Mesendoderm (in vitro differentiated cells): ENCODE results near the gene NKD1.

ENCODE experiments used
- DNase-seq: peaks from one replicate; pipeline ENCODE4 v3.0.0; 2013
- H2AK5ac ChIP-seq: 2 replicates; pipeline ENCODE4 v1.6.1; 2013; ENCODE audit warnings: low read length, inconsistent platforms
- H2BK120ac ChIP-seq: 2 replicates; pipeline ENCODE4 v1.6.1; 2013; ENCODE audit warnings: low read depth, mild to moderate bottlenecking, low read length, moderate library complexity, mixed read lengths
- H2BK15ac ChIP-seq: replicated peaks from 2 replicates; pipeline ENCODE4 v1.6.1; 2013; ENCODE audit warnings: low read depth, mild to moderate bottlenecking, moderate library complexity
- H2BK5ac ChIP-seq: 2 replicates; pipeline ENCODE4 v1.6.1; 2013; ENCODE audit warnings: low read length, inconsistent platforms
- H3K18ac ChIP-seq: 2 replicates; pipeline ENCODE4 v1.6.1; 2013; ENCODE audit warnings: mild to moderate bottlenecking, low read length, mixed read lengths
- H3K23ac ChIP-seq: one replicate; pipeline ENCODE4 v1.6.1; 2013; ENCODE audit warnings: low read length
- H3K27ac ChIP-seq: 2 replicates; pipeline ENCODE4 v1.5.1; 2013; ENCODE audit warnings: low read depth, mild to moderate bottlenecking, inconsistent platforms, low read length, moderate library complexity
- H3K27me3 ChIP-seq: 2 replicates; pipeline ENCODE4 v1.6.1; 2013; ENCODE audit warnings: low read length, control low read depth, mild to moderate bottlenecking, inconsistent platforms; ENCODE audit not compliant: insufficient read depth, poor library complexity
- H3K36me3 ChIP-seq: 2 replicates; pipeline ENCODE4 v1.6.1; 2013; ENCODE audit warnings: low read length, inconsistent platforms; ENCODE audit not compliant: control insufficient read depth, insufficient read depth
- H3K4ac ChIP-seq: one replicate; pipeline ENCODE4 v1.6.1; 2013; ENCODE audit warnings: low read depth, mild to moderate bottlenecking, low read length, moderate library complexity
- H3K4me1 ChIP-seq: 2 replicates; pipeline ENCODE4 v1.6.1; 2013; ENCODE audit warnings: low read depth, low read length, inconsistent platforms; ENCODE audit not compliant: control insufficient read depth
- H3K4me2 ChIP-seq: 2 replicates; pipeline ENCODE4 v1.6.1; 2013; ENCODE audit warnings: low read length
- H3K4me3 ChIP-seq: 2 replicates; pipeline ENCODE4 v1.5.1; 2013; ENCODE audit warnings: mild to moderate bottlenecking, low read length
- H3K56ac ChIP-seq: one replicate; pipeline ENCODE4 v1.6.1; 2013; ENCODE audit warnings: low read length
- H3K79me1 ChIP-seq: 2 replicates; pipeline ENCODE4 v1.6.1; 2013; ENCODE audit warnings: low read length, inconsistent platforms
- H3K79me2 ChIP-seq: 2 replicates; pipeline ENCODE4 v1.6.1; 2013; ENCODE audit warnings: mild to moderate bottlenecking, low read length; ENCODE audit not compliant: control insufficient read depth, insufficient read depth
- H3K9ac ChIP-seq: 2 replicates; pipeline ENCODE4 v1.6.1; 2013; ENCODE audit warnings: low read length, inconsistent platforms
- H4K5ac ChIP-seq: one replicate; pipeline ENCODE4 v1.6.1; 2013; ENCODE audit warnings: low read length
- H4K8ac ChIP-seq: one replicate; pipeline ENCODE4 v1.6.1; 2013; ENCODE audit warnings: low read depth, mild to moderate bottlenecking, control low read depth, low read length, moderate library complexity
- WGBS: extraction: QIAGEN DNeasy Blood & Tissue Kit; methylation state at CpG from one replicate; pipeline ENCODE4 v1.1.7; 2013; ENCODE audit warnings: low lambda C conversion rate, missing lambda C conversion rate; ENCODE audit not compliant: insufficient coverage; ENCODE audit errors: extremely low coverage; 5-methylcytosine and 5-hydroxymethylcytosine counted together

Gene NKD1

DNA sequence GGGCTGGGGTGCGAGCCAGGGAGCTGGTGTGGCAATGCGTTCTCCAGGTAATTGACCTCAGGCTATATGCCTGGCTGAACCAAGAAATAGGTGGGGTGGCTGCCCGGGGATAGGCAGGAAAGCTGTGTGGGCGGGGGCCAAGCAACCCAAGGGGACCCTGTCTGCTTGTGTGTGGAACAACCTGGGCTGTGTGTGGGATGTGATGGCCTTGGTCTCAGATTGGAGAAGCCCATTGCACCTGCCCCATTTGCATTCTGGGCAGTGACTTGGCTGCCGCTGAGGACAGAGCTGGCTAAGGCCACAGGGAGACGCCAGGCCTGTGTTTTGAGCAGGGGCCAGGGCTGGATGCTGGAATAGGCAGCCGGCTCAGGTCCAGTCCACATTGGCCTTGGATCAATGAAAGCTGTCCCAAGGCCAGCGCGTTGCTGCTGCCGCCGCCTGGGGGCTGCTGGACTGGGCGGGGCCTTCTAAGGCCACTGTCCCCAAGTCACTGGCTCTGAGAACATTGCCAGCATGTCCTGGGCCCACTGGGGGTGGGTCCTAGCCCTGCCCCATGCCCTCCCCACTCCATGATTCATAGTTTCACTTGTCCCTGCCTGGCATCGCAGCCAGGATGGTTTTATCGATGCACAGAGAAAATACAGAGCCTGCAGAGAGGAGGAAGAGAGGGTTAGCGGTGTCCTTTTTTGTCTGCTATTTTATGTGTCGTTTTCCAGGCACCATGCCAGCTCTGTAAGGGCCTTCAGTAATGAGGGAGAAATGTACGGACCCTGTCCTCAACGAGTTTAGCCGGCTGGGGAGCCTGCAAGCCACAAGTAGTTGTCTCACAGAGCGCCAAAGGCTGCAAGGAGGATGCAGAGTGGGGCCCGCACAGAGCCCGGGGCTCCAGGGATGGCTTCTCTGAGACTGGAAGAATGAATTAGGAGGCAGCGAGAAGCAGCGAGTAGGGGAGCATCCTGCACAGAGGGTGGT is 43.9 kb downstream of the NKD1 start:
- Histone ChIP-seq H3K23ac (no peak overlapping the region), H3K27ac (no peak overlapping the region), H3K18ac (no peak overlapping the region), H2AK5ac (no peak overlapping the region), H3K56ac (no peak overlapping the region), H3K4me1 (peaks cover 6% of the 10 kb centered on the region), H3K79me1 (peaks cover 7% of the 10 kb centered on the region), H2BK5ac (no peak overlapping the region), H3K4me2 (no peak overlapping the region), H2BK15ac (no peak overlapping the region), H3K4ac (no peak overlapping the region), H4K5ac (no peak overlapping the region), H3K9ac (no peak overlapping the region), H4K8ac (no peak overlapping the region), H3K4me3 (no peak overlapping the region), H2BK120ac (no peak overlapping the region), H3K27me3 (no peaks in the 10 kb centered on the region), H3K79me2 (no peaks in the 10 kb centered on the region), H3K36me3 (no peaks in the 10 kb centered on the region)
- no peak for DNase-seq
- WGBS: no CpG with 5 or more reads among the region's 24 CpGs

DNA sequence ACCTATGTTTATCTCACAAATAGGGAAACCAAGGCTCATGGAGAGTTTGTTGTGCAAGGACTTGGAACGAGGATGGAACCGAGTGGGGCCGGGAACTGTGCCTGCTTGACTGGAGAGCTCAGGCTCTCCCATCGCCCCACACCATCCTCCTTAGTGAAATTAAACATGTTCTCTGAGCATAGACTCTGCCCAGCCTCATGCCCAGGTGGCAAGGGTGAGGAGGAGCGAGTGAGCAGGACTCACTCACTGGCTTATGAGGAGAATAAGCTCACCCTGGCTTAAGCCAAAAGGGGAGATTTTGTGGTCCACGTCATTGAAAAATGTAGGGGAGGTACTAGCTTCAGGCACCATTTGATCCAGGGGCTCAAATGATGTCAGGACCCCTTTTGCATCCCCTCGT is 44.8 kb downstream of the NKD1 start:
- Histone ChIP-seq H2BK120ac (no peak overlapping the region), H3K27me3 (no peaks in the 10 kb centered on the region)
- no CpG with 5 or more reads among the region's 7 CpGs for WGBS

DNA sequence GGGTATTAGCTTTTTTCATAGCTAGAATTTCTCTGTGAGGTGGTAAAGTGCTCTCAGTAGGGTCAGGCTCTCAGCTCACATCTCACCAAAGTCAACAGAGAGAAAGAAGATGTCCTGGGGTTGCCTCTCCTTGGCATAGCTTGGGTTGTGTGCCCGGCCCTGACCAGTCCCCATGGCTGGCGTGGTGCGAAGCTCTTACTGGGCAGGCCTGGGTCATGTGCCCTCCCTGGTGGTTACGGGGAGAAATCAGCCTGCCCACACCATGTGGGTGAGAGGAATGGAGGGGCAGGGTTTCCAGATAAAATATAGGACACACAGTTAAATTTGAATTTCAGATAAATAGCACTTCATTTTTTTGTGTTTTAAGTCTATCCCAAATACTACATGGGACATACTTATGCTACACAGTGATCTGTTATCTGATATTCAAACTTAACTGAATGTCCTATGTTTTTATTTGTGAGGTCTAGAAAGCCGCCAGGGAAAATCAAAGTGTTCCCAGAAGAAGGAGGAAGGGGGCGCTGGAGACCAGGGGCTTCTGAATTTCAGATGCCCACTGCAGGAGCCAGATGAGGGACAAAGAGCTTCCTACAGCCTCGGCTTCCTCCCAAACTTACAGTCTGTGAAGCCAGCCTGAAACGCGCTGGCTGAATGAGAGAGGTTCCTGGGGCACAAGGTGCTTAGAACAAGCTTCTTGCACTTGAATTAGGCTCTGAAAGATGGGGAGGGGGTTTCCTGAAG is 45.4 kb downstream of the NKD1 start:
- peak; percentile 77 for DNase-seq
- no peak overlapping the region for H3K9ac ChIP-seq
- no peak overlapping the region for H3K18ac ChIP-seq
- H4K5ac ChIP-seq: no peak overlapping the region
- H3K4me3 ChIP-seq: no peak overlapping the region
- H3K36me3 ChIP-seq: no peaks in the 10 kb centered on the region
- H3K4ac ChIP-seq: peak overlapping the region; percentile 38
- no peak overlapping the region for H2BK15ac ChIP-seq
- no peak overlapping the region for H2BK120ac ChIP-seq
- H4K8ac ChIP-seq: no peak overlapping the region
- peaks cover 7% of the 10 kb centered on the region for H3K79me1 ChIP-seq
- H2AK5ac ChIP-seq: no peak overlapping the region
- H3K4me1 ChIP-seq: peaks cover 6% of the 10 kb centered on the region
- H2BK5ac ChIP-seq: no peak overlapping the region
- H3K4me2 ChIP-seq: no peak overlapping the region
- no peak overlapping the region for H3K23ac ChIP-seq
- no peaks in the 10 kb centered on the region for H3K79me2 ChIP-seq
- peak overlapping the region; percentile 58 for H3K56ac ChIP-seq
- H3K27me3 ChIP-seq: no peaks in the 10 kb centered on the region
- no CpG with 5 or more reads among the region's 9 CpGs for WGBS
- H3K27ac ChIP-seq: no peak overlapping the region

More for the DNA sequence above, 44.8 kb downstream of the NKD1 start:
- Histone ChIP-seq H3K9ac (no peak overlapping the region), H3K56ac (no peak overlapping the region), H3K4me3 (no peak overlapping the region), H3K4ac (no peak overlapping the region), H2AK5ac (no peak overlapping the region), H3K18ac (no peak overlapping the region), H4K5ac (no peak overlapping the region), H3K4me2 (no peak overlapping the region), H3K36me3 (no peaks in the 10 kb centered on the region), H3K79me1 (peaks cover 7% of the 10 kb centered on the region), H2BK5ac (no peak overlapping the region), H3K79me2 (no peaks in the 10 kb centered on the region), H2BK15ac (no peak overlapping the region), H3K27ac (no peak overlapping the region), H3K23ac (no peak overlapping the region), H4K8ac (no peak overlapping the region), H3K4me1 (peaks cover 6% of the 10 kb centered on the region)
- no peak for DNase-seq

DNA sequence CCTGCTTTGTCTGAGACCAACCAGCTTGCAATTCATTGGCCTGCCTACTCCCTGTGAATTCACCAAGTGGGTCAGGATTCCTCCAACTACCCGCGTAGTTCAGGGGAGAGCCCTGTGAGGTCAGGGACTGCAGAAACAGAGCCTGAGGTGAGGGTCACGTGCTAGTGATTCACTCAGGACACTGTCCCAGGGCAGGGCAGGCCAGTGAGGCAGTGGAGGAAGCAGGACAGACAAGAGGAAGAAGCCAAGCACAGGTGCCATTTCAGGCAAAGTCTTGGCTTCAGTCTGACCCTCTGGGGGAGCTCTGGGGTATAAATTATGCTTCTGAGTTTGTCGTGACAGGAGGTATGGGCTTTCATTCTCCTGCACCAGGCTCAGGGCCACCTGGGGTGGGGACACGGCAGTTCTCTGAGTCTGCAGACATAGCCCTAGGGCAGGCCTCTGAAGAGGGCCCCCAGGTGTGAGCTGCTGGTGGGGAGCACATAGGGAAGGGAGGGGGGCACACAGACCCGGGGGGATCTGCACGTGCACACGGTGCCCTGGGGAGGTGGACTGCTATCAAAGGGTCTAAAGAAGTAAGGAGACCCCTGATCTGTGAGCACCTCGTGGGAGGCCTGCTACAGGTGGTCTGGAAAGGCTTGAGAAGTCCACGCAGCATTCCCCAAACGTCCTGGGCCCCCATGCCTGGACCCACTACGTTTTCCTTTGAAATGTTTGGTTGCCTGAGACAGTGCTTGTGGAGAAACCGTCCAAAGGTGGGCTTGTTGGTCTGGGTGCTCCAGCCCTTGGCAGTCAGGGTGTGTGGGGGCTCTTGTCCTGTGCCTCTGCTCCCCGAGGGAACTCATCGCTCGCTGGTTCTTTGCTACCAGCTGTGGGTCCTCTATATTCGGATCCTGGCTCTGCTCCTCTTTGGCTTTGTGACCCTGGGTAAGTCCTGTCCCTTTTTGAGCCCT is 46.4 kb downstream of the NKD1 start:
- Histone ChIP-seq H3K56ac (peak overlapping the region; percentile 58), H3K4me1 (peaks cover 6% of the 10 kb centered on the region), H3K27me3 (no peaks in the 10 kb centered on the region), H3K9ac (no peak overlapping the region), H3K18ac (no peak overlapping the region), H3K79me1 (peaks cover 6% of the 10 kb centered on the region), H4K5ac (no peak overlapping the region), H3K4me2 (no peak overlapping the region), H3K4me3 (no peak overlapping the region), H4K8ac (no peak overlapping the region), H3K36me3 (no peaks in the 10 kb centered on the region), H3K27ac (no peak overlapping the region), H3K4ac (peak overlapping the region; percentile 38), H2BK120ac (no peak overlapping the region), H3K79me2 (no peaks in the 10 kb centered on the region), H3K23ac (peak overlapping the region; percentile 48), H2BK15ac (no peak overlapping the region), H2BK5ac (no peak overlapping the region), H2AK5ac (no peak overlapping the region)
- WGBS: no CpG with 5 or more reads among the region's 17 CpGs
- no peak for DNase-seq

- H3K18ac ChIP-seq: no peak overlapping the region
- H3K4me1 ChIP-seq: peaks cover 6% of the 10 kb centered on the region
- no peak overlapping the region for H2BK5ac ChIP-seq
- no peak for DNase-seq
- H3K56ac ChIP-seq: no peak overlapping the region
- H3K27ac ChIP-seq: no peak overlapping the region
- no CpG with 5 or more reads among the region's 2 CpGs for WGBS
- no peak overlapping the region for H4K5ac ChIP-seq
- peaks cover 6% of the 10 kb centered on the region for H3K79me1 ChIP-seq
- H3K27me3 ChIP-seq: no peaks in the 10 kb centered on the region
- no peak overlapping the region for H4K8ac ChIP-seq
- no peak overlapping the region for H3K23ac ChIP-seq
- no peaks in the 10 kb centered on the region for H3K79me2 ChIP-seq
- no peak overlapping the region for H2BK15ac ChIP-seq
- H3K9ac ChIP-seq: no peak overlapping the region
- no peak overlapping the region for H2AK5ac ChIP-seq
- no peak overlapping the region for H3K4me2 ChIP-seq
- H2BK120ac ChIP-seq: no peak overlapping the region
- no peaks in the 10 kb centered on the region for H3K36me3 ChIP-seq
- H3K4ac ChIP-seq: no peak overlapping the region
- no peak overlapping the region for H3K4me3 ChIP-seq
Measured at GRCh38 chr16:50595859-50596258, 47.7 kb downstream of the NKD1 start.
